Fibroblast of villous mesenchyme (primary cell): ENCODE measurements around the gene CD96. TPM values are rescaled to one million over a fixed set of nuclear protein-coding genes. Genes with fewer than 3 reads are reported as not detected.

Experiments used
- DNase-seq: peaks from one replicate; pipeline ENCODE4 v3.0.0-alpha.2; 2010; ENCODE audit warnings: low read depth
- H3K4me3 ChIP-seq: 2 replicates; pipeline ENCODE4 v1.5.1; 2011; ENCODE audit warnings: low read depth, mild to moderate bottlenecking, low read length
- CTCF ChIP-seq: IDR thresholded peaks from 2 replicates; pipeline ENCODE4 v1.5.1; 2012; ENCODE audit warnings: low read depth, mild to moderate bottlenecking, low read length; ENCODE audit not compliant: insufficient read depth
- total RNA-seq: library from RNA; depleted of rRNA; stranded (reverse); fragments of >200 nt; gene quantifications from 2 replicates; pipeline ENCODE4 v1.2.3, GENCODE V29; 2012

Gene CD96
- total RNA-seq, 1 donor = not detected

- no peak for DNase-seq
- H3K4me3 ChIP-seq = no peak overlapping the region
- TF ChIP-seq CTCF = no peak
These were observed 134.4 kb downstream of the CD96 start for GRCh38 chr3:111676211-111677006.

- DNase-seq = no peak
- no peak overlapping the region for H3K4me3 ChIP-seq
- TF ChIP-seq CTCF = no peak
These were observed 135.0 kb downstream of the CD96 start for GRCh38 chr3:111677007-111677392.

- TF ChIP-seq CTCF = no peak
- no peak overlapping the region for H3K4me3 ChIP-seq
- no peak for DNase-seq
These were observed 139.8 kb downstream of the CD96 start for GRCh38 chr3:111681661-111682426.

- TF ChIP-seq CTCF = no peak
- DNase-seq = no peak
- H3K4me3 ChIP-seq = no peak overlapping the region
These were observed 142.6 kb downstream of the CD96 start for GRCh38 chr3:111684640-111685039.

- no peak for DNase-seq
- H3K4me3 ChIP-seq = no peak overlapping the region
- TF ChIP-seq CTCF = no peak
These were observed 146.3 kb downstream of the CD96 start for GRCh38 chr3:111688190-111688800.

GRCh38 chr3:111690242-111690641 is 148.2 kb downstream of the CD96 start:
- TF ChIP-seq CTCF = no peak
- no peak for DNase-seq
- no peak overlapping the region for H3K4me3 ChIP-seq
